GM18498 (cell line): ENCODE measurements around the gene FBXO30.

Source experiments
- ATAC-seq: cut with Tn5 transposase; IDR thresholded peaks from one replicate; pipeline ENCODE4 v1.9.1; 2021; ENCODE audit warnings: mild to moderate bottlenecking, moderate library complexity; ENCODE audit not compliant: unreplicated experiment

FBXO30 gene

GRCh38 chr6:145818796-145819195, 4.2 kb upstream of the FBXO30 start:
- no peak for ATAC-seq

- no peak for ATAC-seq
These were observed 1.8 kb upstream of the FBXO30 start for GRCh38 chr6:145816392-145816791.

GRCh38 chr6:145815309-145816274, 997 bp upstream of the FBXO30 start:
- ATAC-seq, result peak; percentile 17

GRCh38 chr6:145814035-145814500, 527 bp downstream of the FBXO30 start:
- ATAC-seq, result peak; percentile 18

DNA sequence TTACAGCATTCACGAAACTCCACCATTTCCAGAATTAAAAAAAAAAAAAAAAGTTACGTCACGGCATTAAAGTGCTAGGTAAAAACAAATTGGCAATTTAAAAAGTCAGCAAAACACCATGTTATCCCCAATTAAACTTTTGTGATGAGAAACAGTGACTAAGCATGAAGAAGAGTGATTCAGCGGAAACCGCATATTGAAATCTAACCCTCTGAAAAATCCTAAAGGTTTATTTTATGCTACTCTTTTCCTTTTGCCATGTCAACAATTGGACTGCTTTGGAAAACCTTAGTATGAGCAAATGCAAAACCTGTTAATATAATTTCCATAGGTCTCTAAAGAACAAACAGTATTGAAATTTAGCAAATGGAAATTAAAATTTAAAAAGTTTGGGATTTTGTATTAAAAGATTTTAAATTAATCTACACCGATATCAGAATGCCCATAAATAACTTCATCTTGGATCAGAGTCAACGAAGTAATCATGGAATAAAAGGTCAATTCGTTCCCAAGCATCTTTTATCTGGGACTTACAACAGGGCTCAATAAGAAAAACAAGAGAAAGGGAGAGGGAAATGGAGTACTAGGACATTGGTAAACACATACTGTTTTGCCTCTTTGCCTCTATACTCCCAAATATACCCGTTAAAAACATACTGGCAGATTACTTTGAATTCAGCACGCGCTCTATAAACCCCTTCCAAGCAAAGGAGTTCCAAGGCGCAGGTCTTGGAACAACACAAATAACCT, 1.1 kb downstream of the FBXO30 start:
- ATAC-seq, result peak; percentile 0

DNA sequence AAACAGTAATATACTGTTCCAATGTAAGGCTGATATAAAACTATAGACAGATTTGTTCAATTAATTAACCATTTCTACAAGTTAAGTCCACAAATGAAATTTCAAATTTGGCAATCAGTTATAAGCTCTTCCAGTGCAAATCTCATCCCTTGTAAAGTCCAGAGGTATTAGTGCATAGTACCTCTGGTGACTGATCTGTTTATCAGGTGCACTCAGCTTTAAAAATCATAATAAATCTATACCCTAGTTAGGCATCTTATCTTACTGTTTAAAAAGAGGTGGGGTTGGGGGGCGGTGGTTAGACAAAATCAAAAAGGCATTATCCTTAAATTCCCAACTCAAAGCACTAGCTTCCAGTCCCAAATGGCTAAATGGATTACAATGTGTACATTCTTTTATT, 2.9 kb downstream of the FBXO30 start:
- no peak for ATAC-seq

- peak; percentile 0 for ATAC-seq
These were observed 4.8 kb downstream of the FBXO30 start for GRCh38 chr6:145809785-145810184.

DNA sequence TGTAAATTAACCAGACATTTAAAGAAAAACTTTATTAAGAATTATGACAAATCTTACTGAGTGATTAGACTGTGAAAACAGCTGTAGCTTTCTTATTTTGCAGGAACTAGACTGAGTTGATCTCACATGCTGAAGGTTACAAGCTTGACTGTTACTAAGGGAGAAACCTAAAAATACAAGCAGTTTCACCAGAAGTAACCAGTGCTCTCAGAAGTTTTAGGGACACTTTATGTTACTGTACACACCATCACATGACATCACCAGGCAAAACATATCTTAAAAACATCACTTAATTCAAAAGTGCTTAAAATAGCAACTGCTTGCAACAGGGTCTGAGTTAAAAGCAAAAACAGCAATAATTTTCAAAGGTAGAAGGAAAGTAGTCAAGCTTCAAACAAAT, 5.4 kb downstream of the FBXO30 start:
- ATAC-seq, result peak; percentile 88

DNA sequence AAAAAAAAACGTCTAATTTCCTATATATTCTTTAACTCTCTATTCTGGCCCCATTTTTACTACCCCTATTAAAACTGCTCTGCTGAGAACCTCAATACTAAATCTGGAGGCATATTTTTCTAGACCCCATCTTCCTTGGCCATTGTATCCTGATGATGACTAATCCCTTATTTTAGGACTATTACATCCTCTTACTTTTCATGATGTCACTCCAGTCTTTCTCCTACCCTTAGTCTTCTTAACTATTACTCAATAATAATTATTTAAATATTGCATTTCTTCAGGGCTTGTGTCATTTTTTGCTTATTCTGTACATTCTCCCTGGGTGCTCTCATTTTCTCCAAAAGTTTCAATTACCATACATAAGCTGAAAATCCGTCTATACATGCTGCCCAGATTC, 6.4 kb downstream of the FBXO30 start:
- no peak for ATAC-seq

DNA sequence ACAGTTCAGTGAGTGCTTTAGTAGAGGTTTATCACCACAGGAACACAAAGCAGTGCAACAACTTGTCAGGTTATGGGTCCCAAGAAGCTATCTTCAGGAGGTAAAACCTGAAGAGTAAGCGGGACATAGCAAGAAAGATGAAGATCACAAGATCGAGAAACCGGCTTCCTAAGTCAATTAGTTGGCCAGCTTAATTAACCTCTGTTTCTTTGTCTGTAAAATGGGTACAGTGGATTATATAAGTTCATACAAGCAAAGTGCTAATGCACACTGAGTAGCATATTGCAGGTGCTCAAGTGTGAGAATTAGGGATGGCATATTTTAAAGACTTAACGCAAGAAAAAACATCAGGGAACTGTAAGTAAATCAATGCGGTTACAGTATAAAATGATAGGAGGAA, 12.5 kb downstream of the FBXO30 start:
- ATAC-seq, result no peak

DNA sequence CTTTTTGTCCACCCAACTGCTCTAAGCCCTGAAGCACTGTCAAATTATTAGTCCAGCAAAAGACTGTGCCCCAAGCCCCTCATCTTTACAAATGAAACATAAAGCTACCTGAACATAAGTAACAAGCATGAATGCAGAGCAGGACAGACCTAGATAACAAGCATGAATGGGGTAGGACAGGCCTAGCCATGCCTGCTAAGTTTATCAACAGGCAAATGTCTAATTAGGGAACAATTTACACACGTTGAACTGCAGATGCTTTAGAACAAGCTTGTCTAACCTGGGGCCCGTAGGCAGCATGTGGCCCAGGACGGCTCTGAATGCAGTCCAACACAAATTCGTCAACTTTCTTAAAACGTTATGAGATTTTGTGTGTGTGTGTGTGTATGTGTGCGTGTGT, 13.6 kb downstream of the FBXO30 start:
- ATAC-seq, result no peak

DNA sequence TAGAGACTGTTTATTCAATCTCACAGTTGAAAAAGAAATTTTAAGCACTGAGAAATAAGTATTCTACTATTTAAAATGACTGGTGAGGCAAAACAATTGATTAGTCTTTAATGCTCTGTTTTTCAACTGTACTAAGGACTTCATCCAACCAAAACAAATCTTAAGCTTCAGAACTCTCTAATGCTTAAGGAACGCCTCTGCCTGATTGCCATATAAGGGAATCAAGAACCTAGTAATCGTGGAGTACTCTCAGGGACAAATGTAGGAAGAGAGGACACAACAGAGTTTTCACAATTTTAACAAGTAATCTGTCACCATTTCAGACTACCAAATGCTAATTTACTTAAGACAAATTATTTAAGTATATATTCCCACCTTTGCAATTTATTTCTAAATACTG, 16.1 kb downstream of the FBXO30 start:
- no peak for ATAC-seq

GRCh38 chr6:145789443-145789842, 25.2 kb downstream of the FBXO30 start:
- ATAC-seq, result no peak

- no peak for ATAC-seq
These were observed 26.9 kb downstream of the FBXO30 start for GRCh38 chr6:145787688-145788087.

- ATAC-seq, result peak; percentile 89
These were observed 29.9 kb downstream of the FBXO30 start for GRCh38 chr6:145784683-145785082.

DNA sequence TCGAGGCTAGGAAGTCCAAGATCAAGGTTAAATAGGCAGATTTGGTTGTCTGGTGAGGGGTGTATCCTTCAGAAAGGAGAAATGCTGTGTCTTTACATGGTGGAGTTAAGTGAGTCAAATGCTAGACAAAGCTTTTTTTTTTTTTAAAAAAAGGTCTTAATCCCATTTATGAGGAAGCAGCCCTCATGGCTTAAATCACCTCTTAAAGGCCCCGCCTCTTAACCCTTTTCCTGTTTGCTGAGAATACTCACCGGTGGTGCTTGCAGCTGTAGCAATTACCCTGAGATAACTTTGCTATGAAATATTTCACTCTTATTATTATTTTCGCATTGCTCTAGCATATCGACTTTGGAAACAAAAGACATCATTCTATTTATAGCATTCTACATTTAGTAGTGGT, 30.8 kb downstream of the FBXO30 start:
- ATAC-seq, result no peak

DNA sequence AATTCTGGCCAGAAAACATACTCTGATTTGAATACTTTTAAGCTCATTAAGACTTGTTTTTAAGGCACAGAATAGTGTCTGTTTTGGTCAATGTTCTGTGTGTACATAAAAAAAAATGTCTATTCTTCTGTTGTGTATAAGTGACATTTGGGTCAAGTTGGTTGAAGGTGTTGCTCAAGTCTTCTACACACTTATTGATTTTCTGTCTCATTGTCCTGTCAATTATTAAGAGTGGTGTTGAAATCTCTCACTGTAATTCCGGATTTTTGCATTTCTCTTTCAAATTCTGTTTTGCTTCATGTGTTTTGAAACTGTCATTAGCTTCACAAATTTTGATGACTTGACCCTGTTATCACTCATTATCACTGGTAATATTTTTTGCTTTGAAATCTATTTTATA, 41.7 kb downstream of the FBXO30 start:
- no peak for ATAC-seq

GRCh38 chr6:145765449-145765848, 49.1 kb downstream of the FBXO30 start:
- ATAC-seq, result no peak

DNA sequence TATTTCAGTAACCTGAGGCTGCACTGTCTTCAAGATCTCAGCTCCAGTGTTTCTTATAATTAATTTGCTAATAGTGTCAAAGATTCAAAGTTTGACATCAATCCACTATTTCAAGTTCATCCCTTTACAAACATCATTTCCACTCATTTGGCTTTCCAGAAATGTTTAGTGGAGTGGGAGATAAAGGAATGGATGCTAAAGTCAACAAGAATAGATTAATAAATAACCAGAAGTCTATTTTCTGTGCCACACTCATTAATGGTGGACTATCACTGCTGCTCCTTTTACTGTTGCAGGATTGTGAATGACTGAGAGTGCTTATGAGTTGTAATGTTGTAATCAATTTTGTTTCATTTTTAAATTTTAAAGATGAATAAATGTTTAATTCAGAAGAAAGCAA, 50.9 kb downstream of the FBXO30 start:
- ATAC-seq, result no peak

GRCh38 chr6:145761584-145761983, 53.0 kb downstream of the FBXO30 start:
- peak; percentile 84 for ATAC-seq

DNA sequence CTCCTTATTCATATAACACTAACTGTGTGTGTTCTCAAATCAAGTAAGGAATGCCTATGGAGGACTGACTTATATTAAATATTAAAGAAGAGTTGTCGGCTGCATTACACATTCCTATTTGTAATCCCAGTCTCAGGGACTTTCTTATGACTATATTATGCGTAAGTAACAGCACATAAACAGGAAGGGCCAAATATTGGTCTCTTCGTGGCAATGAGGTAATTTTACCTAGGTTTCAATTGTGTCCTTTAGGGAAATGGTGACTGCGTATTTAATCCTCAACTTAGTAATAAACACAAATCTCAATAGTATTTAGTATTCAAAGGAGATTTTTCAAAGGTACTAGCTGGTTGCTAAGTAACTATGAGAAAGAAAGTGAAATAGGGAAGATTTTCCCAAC, 56.5 kb downstream of the FBXO30 start:
- no peak for ATAC-seq

DNA sequence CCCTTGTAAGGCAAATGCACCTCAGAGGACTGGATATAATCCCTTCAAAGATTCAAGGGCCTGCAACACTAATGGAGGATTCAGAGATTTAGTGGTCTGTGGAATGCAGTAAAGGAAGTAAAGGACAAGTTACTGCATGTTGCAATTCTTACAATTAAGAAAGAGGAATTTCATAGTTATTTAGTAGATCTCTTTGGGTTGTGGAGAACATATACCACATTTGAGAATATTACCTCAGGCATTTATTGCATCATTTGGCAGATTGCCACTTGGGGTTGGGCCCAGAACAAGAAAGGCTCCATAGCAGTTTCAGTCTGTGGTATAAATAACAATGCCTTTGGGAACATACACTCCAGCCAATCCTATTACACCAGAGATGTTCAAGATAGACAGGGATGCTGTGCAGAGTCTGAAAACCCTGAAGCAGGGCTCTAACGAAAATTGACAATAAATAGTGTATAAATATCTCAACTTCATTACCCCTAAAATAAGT, 58.4 kb downstream of the FBXO30 start:
- no peak for ATAC-seq
